G401.6 (cell line): Measurements from ENCODE around the gene USP53.
"Not testable (repeated sequence)": the region's sequence is repeated elsewhere in the genome, so short reads cannot be mapped to it uniquely, and the experiment has no call there.

Experiments used
- FAIRE-seq: peaks from 2 replicates; lab custom pipeline; 2012; peaks lifted over from hg19 to GRCh38; lab: Jason Lieb, UNC

The USP53 gene

GRCh38 chr4:119229908-119230687, 17.6 kb downstream of the USP53 start:
- no peak for FAIRE-seq

GRCh38 chr4:119231491-119231890, 19.0 kb downstream of the USP53 start:
- no peak for FAIRE-seq

GRCh38 chr4:119232286-119232685, 19.8 kb downstream of the USP53 start:
- FAIRE-seq, result no peak

GRCh38 chr4:119233191-119233590, 20.7 kb downstream of the USP53 start:
- peak; percentile 76 for FAIRE-seq

GRCh38 chr4:119233750-119234149, 21.2 kb downstream of the USP53 start:
- FAIRE-seq, result no peak

GRCh38 chr4:119237201-119237600, 24.7 kb downstream of the USP53 start:
- no peak for FAIRE-seq

- FAIRE-seq, result no peak
These were observed 25.1 kb downstream of the USP53 start for GRCh38 chr4:119237642-119238041.

- no peak for FAIRE-seq
These were observed 25.7 kb downstream of the USP53 start for GRCh38 chr4:119238068-119238722.

- FAIRE-seq, result no peak
These were observed 27.6 kb downstream of the USP53 start for GRCh38 chr4:119240128-119240527.

GRCh38 chr4:119240568-119240967, 28.1 kb downstream of the USP53 start:
- FAIRE-seq, result no peak

- no peak for FAIRE-seq
These were observed 29.9 kb downstream of the USP53 start for GRCh38 chr4:119242417-119242816.

- FAIRE-seq, result no peak
These were observed 31.4 kb downstream of the USP53 start for GRCh38 chr4:119243868-119244267.

GRCh38 chr4:119244344-119244743, 31.8 kb downstream of the USP53 start:
- no peak for FAIRE-seq

GRCh38 chr4:119244832-119245231, 32.3 kb downstream of the USP53 start:
- FAIRE-seq, result no peak

GRCh38 chr4:119246177-119246733, 33.7 kb downstream of the USP53 start:
- FAIRE-seq, result no peak

GRCh38 chr4:119251037-119251436, 38.5 kb downstream of the USP53 start:
- FAIRE-seq, result not testable (repeated sequence)

- FAIRE-seq, result not testable (repeated sequence)
These were observed 42.7 kb downstream of the USP53 start for GRCh38 chr4:119255223-119255622.

GRCh38 chr4:119260528-119260927, 48.0 kb downstream of the USP53 start:
- FAIRE-seq, result no peak

- FAIRE-seq, result no peak
These were observed 49.5 kb downstream of the USP53 start for GRCh38 chr4:119261986-119262385.

- FAIRE-seq, result no peak
These were observed 52.2 kb downstream of the USP53 start for GRCh38 chr4:119264743-119265142.

- FAIRE-seq, result no peak
These were observed 53.6 kb downstream of the USP53 start for GRCh38 chr4:119266153-119266552.

- no peak for FAIRE-seq
These were observed 56.0 kb downstream of the USP53 start for GRCh38 chr4:119268466-119268865.

GRCh38 chr4:119271361-119272085, 59.0 kb downstream of the USP53 start:
- FAIRE-seq, result no peak
